Kasumi-1 (cell line): ENCODE data around the gene FAF2.
"Not testable (repeated sequence)": the region's sequence is repeated elsewhere in the genome, so short reads cannot be mapped to it uniquely, and the experiment has no call there.

Experiments used
- DNase-seq, 2 experiments: peaks; one replicate each; lab custom pipeline; 2025; lab: John Stamatoyannopoulos, UW

The FAF2 gene

GRCh38 chr5:176454724-176455394 lies 6.7 kb downstream of the FAF2 start:
- no peak for DNase-seq

GRCh38 chr5:176458904-176459561 lies 10.8 kb downstream of the FAF2 start:
- DNase-seq, result no peak

- DNase-seq, result no peak
Observed at GRCh38 chr5:176461349-176461748, 13.2 kb downstream of the FAF2 start.

GRCh38 chr5:176463113-176463764 lies 15.1 kb downstream of the FAF2 start:
- DNase-seq, result no peak

GRCh38 chr5:176466245-176466871 lies 18.2 kb downstream of the FAF2 start:
- peak; percentile 54 to 64 for DNase-seq

GRCh38 chr5:176469296-176469695 lies 21.1 kb downstream of the FAF2 start:
- DNase-seq, result no peak

- no peak for DNase-seq
Observed at GRCh38 chr5:176470539-176470938, 22.4 kb downstream of the FAF2 start.

- DNase-seq, result no peak
Observed at GRCh38 chr5:176471098-176471497, 22.9 kb downstream of the FAF2 start.

- DNase-seq, result no peak
Observed at GRCh38 chr5:176473335-176474006, 25.3 kb downstream of the FAF2 start.

GRCh38 chr5:176474476-176474875 lies 26.3 kb downstream of the FAF2 start:
- DNase-seq, result no peak

- no peak for DNase-seq
Observed at GRCh38 chr5:176481711-176482110, 33.5 kb downstream of the FAF2 start.

GRCh38 chr5:176485176-176485575 lies 37.0 kb downstream of the FAF2 start:
- no peak for DNase-seq

GRCh38 chr5:176486189-176486757 lies 38.1 kb downstream of the FAF2 start:
- no peak for DNase-seq

GRCh38 chr5:176487160-176487559 lies 39.0 kb downstream of the FAF2 start:
- not testable (repeated sequence) for DNase-seq

- no peak for DNase-seq
Observed at GRCh38 chr5:176489077-176489476, 40.9 kb downstream of the FAF2 start.

- DNase-seq, result peak in 1 of 2 experiments; percentile 4
Observed at GRCh38 chr5:176490301-176490700, 42.1 kb downstream of the FAF2 start.

- DNase-seq, result no peak
Observed at GRCh38 chr5:176491101-176491502, 42.9 kb downstream of the FAF2 start.

GRCh38 chr5:176491901-176492300 lies 43.7 kb downstream of the FAF2 start:
- no peak for DNase-seq

- no peak for DNase-seq
Observed at GRCh38 chr5:176492431-176492830, 44.2 kb downstream of the FAF2 start.

- DNase-seq, result no peak
Observed at GRCh38 chr5:176497852-176498251, 49.7 kb downstream of the FAF2 start.

- DNase-seq, result no peak
Observed at GRCh38 chr5:176499273-176499672, 51.1 kb downstream of the FAF2 start.

- no peak for DNase-seq
Observed at GRCh38 chr5:176500511-176500910, 52.3 kb downstream of the FAF2 start.
